H1 (cell line): ENCODE results near the gene MACROD2. TPM values are rescaled to one million over a fixed set of nuclear protein-coding genes. Genes with fewer than 3 reads are reported as not detected.

Source experiments
- CTCF ChIA-PET: fragments of 300-600 bp; sonication (Branson Sonifier 250); formaldehyde crosslinking; loops from one replicate; lab custom pipeline; 2021; ENCODE audit not compliant: partially characterized antibody; lab: Charles Lee
- POLR2A ChIA-PET: fragments of 300-600 bp; sonication (Branson Sonifier 250); formaldehyde crosslinking; loops from one replicate; lab custom pipeline; 2021; ENCODE audit warnings: inconsistent platforms; ENCODE audit not compliant: partially characterized antibody; lab: Charles Lee
- DNase-seq, 2 experiments: peaks; one replicate each; pipeline versions ENCODE4 v3.0.0 to v3.0.0-alpha.2; 2010 to 2022; ENCODE audit warnings: low spot score in 2 of 2, low read depth in 1 of 2, mixed read lengths in 1 of 2
- FAIRE-seq: peaks from 2 replicates; lab custom pipeline; 2011; peaks lifted over from hg19 to GRCh38; lab: Jason Lieb, UNC
- H2AFZ ChIP-seq: 2 replicates; pipeline ENCODE4 v1.8.1; 2012; ENCODE audit warnings: low read length, inconsistent platforms
- H2AK5ac ChIP-seq: 2 replicates; pipeline ENCODE4 v1.6.1; 2013; ENCODE audit warnings: low read depth, low read length
- H2BK120ac ChIP-seq: replicated peaks from 2 replicates; pipeline ENCODE3; 2013; ENCODE audit warnings: low read depth, low read length, inconsistent platforms
- H2BK12ac ChIP-seq: 2 replicates; pipeline ENCODE4 v1.6.1; 2013; ENCODE audit warnings: low read depth, low read length
- H2BK15ac ChIP-seq: 2 replicates; pipeline ENCODE4 v1.6.1; 2013; ENCODE audit warnings: low read length
- H2BK20ac ChIP-seq: 2 replicates; pipeline ENCODE4 v1.6.1; 2013; ENCODE audit warnings: low read length
- H2BK5ac ChIP-seq: 2 replicates; pipeline ENCODE4 v1.6.1; 2013; ENCODE audit warnings: low read depth, low read length
- H3K14ac ChIP-seq: 2 replicates; pipeline ENCODE4 v1.6.1; 2013; ENCODE audit warnings: inconsistent platforms; ENCODE audit not compliant: insufficient read length
- H3K18ac ChIP-seq: 2 replicates; pipeline ENCODE4 v1.6.1; 2013; ENCODE audit warnings: low read length; ENCODE audit errors: extremely low read depth
- H3K23ac ChIP-seq: 2 replicates; pipeline ENCODE4 v1.6.1; 2013; ENCODE audit warnings: inconsistent platforms; ENCODE audit not compliant: insufficient read length
- H3K23me2 ChIP-seq: 2 replicates; pipeline ENCODE4 v1.6.1; 2013; ENCODE audit warnings: low read depth, low read length
- H3K27ac ChIP-seq: 2 replicates; pipeline ENCODE4 v1.6.1; 2011; ENCODE audit warnings: low read depth, low read length, inconsistent platforms
- H3K27me3 ChIP-seq, 4 experiments: replicated peaks in 1 of 4; 1 replicate in 1 of 4; 2 replicates in 3 of 4; pipeline versions ENCODE4 v1.6.1 to v1.8.1; 2011 to 2013; ENCODE audit warnings: low read length in 3 of 4, mild to moderate bottlenecking in 3 of 4, inconsistent platforms in 2 of 4, mixed read lengths in 2 of 4, moderate library complexity in 1 of 4; ENCODE audit not compliant: control insufficient read depth in 3 of 4, insufficient read depth in 3 of 4; ENCODE audit errors: extremely low read depth in 1 of 4
- H3K36me3 ChIP-seq, 4 experiments: 2 replicates each; pipeline versions ENCODE4 v1.6.1 to v1.8.1; 2011 to 2013; ENCODE audit warnings: mild to moderate bottlenecking in 4 of 4, low read length in 3 of 4, moderate library complexity in 2 of 4, control low read depth in 1 of 4, inconsistent platforms in 1 of 4; ENCODE audit not compliant: insufficient read depth in 4 of 4, control insufficient read depth in 2 of 4
- H3K4ac ChIP-seq: replicated peaks from 2 replicates; pipeline ENCODE3; 2013; ENCODE audit warnings: low read length, low read depth, mixed read lengths, inconsistent platforms; ENCODE audit not compliant: insufficient read length
- H3K4me1 ChIP-seq, 4 experiments: replicated peaks in 1 of 4; 1 replicate in 1 of 4; 2 replicates in 3 of 4; pipeline versions ENCODE4 v1.6.1 to v1.8.1; 2011 to 2013; ENCODE audit warnings: low read length in 3 of 4, inconsistent platforms in 2 of 4, mixed read lengths in 1 of 4; ENCODE audit not compliant: insufficient read depth in 4 of 4, control insufficient read depth in 3 of 4
- H3K4me2 ChIP-seq, 2 experiments: 2 replicates each; pipeline versions ENCODE4 v1.6.1 to v1.8.1; 2011 to 2013; ENCODE audit warnings: low read depth in 2 of 2, low read length in 2 of 2, control low read depth in 1 of 2, inconsistent platforms in 1 of 2, mild to moderate bottlenecking in 1 of 2; ENCODE audit not compliant: insufficient read depth in 1 of 2
- H3K4me3 ChIP-seq, 4 experiments: fragments of 200-600, 300-600 bp in 1 of 4; sonication (generic), shearing (Covaris generic), sonication (Bioruptor Twin) in 1 of 4; 2 replicates each; pipeline versions ENCODE4 v1.5.1 to v1.8.1; 2011 to 2016; ENCODE audit warnings: low read length in 4 of 4, low read depth in 3 of 4, control low read depth in 2 of 4, inconsistent platforms in 2 of 4, mild to moderate bottlenecking in 2 of 4, mixed read lengths in 1 of 4, moderate library complexity in 1 of 4; ENCODE audit not compliant: insufficient read depth in 2 of 4; ENCODE audit errors: extremely low read depth in 1 of 4
- H3K56ac ChIP-seq: replicated peaks from 2 replicates; pipeline ENCODE3; 2013; ENCODE audit warnings: low read depth, mild to moderate bottlenecking, mixed read lengths, low read length, inconsistent platforms; ENCODE audit not compliant: insufficient read length
- H3K79me1 ChIP-seq: 2 replicates; pipeline ENCODE4 v1.6.1; 2013; ENCODE audit warnings: low read depth, low read length, control low read depth
- H3K79me2 ChIP-seq, 2 experiments: 2 replicates each; pipeline versions ENCODE4 v1.6.1 to v1.8.1; 2012 to 2013; ENCODE audit warnings: low read length in 2 of 2, mild to moderate bottlenecking in 2 of 2, inconsistent platforms in 1 of 2; ENCODE audit not compliant: insufficient read depth in 2 of 2, control insufficient read depth in 1 of 2
- H3K9ac ChIP-seq, 4 experiments: replicated peaks in 1 of 4; 1 replicate in 1 of 4; 2 replicates in 3 of 4; pipeline versions ENCODE4 v1.6.1 to v1.8.1; 2011 to 2013; ENCODE audit warnings: low read depth in 3 of 4, low read length in 3 of 4, control low read depth in 2 of 4, mild to moderate bottlenecking in 2 of 4, moderate library complexity in 2 of 4, inconsistent platforms in 1 of 4; ENCODE audit errors: extremely low read depth in 1 of 4
- H3K9me3 ChIP-seq, 2 experiments: 2 replicates each; pipeline versions ENCODE4 v1.6.1 to v1.8.1; 2012 to 2013; ENCODE audit warnings: mild to moderate bottlenecking in 2 of 2, moderate library complexity in 2 of 2, control low read depth in 1 of 2, inconsistent platforms in 1 of 2, low read depth in 1 of 2, low read length in 1 of 2, mixed read lengths in 1 of 2; ENCODE audit not compliant: insufficient read depth in 2 of 2
- H4K20me1 ChIP-seq, 2 experiments: replicated peaks in 1 of 2; 2 replicates each; pipeline versions ENCODE3 to v1.8.1; 2011 to 2013; ENCODE audit warnings: inconsistent platforms in 2 of 2, low read length in 2 of 2, mild to moderate bottlenecking in 1 of 2; ENCODE audit not compliant: insufficient read depth in 2 of 2, control insufficient read depth in 1 of 2
- H4K5ac ChIP-seq: 2 replicates; pipeline ENCODE4 v1.6.1; 2013; ENCODE audit warnings: low read length, low read depth, mixed read lengths, inconsistent platforms; ENCODE audit not compliant: insufficient read length
- H4K8ac ChIP-seq: 2 replicates; pipeline ENCODE4 v1.8.0; 2013; ENCODE audit warnings: mild to moderate bottlenecking, moderate library complexity, low read length, inconsistent platforms; ENCODE audit not compliant: insufficient read depth; ENCODE audit errors: extremely low read depth
- H4K91ac ChIP-seq: replicated peaks from 2 replicates; pipeline ENCODE3; 2013; ENCODE audit warnings: low read length, mixed read lengths, inconsistent platforms; ENCODE audit not compliant: insufficient read length
- BACH1 ChIP-seq: IDR thresholded peaks from 2 replicates; pipeline ENCODE4 v1.6.1; 2012; ENCODE audit warnings: low read length, improper control_type of control experiment
- CBX5 ChIP-seq: fragments of 300-800, 300-1000 bp; sonication (generic); IDR thresholded peaks from 2 replicates; pipeline ENCODE4 v1.7.1; 2016; ENCODE audit warnings: antibody characterized with exemption, low read length, low read depth
- CREB1 ChIP-seq: IDR thresholded peaks from 2 replicates; pipeline ENCODE4 v1.6.1; 2012; ENCODE audit warnings: inconsistent platforms
- HDAC6 ChIP-seq: IDR thresholded peaks from one replicate; pipeline ENCODE4 v1.7.1; 2012; ENCODE audit warnings: low read depth, mild to moderate bottlenecking, inconsistent platforms, low read length, moderate library complexity
- JUN ChIP-seq: IDR thresholded peaks from 2 replicates; pipeline ENCODE4 v1.6.1; 2011; ENCODE audit warnings: low read depth, mild to moderate bottlenecking, improper control_type of control experiment, low read length
- MAFK ChIP-seq: IDR thresholded peaks from 2 replicates; pipeline ENCODE4 v1.6.1; 2012; ENCODE audit warnings: low read depth, mild to moderate bottlenecking, improper control_type of control experiment, low read length
- POLR2A ChIP-seq, 2 experiments: IDR thresholded peaks; 1 replicate in 1 of 2; 2 replicates in 1 of 2; pipeline ENCODE4 v1.6.1; 2011; ENCODE audit warnings: low read depth in 2 of 2, low read length in 2 of 2, mild to moderate bottlenecking in 2 of 2; ENCODE audit errors: control extremely low read depth in 1 of 2
- POLR2AphosphoS5 ChIP-seq: IDR thresholded peaks from 2 replicates; pipeline ENCODE4 v1.6.1; 2011; ENCODE audit warnings: low read depth, low read length
- SP4 ChIP-seq: IDR thresholded peaks from 2 replicates; pipeline ENCODE4 v1.6.1; 2012; ENCODE audit warnings: low read length, inconsistent platforms
- SRF ChIP-seq: IDR thresholded peaks from 2 replicates; pipeline ENCODE4 v1.6.1; 2011; ENCODE audit warnings: mild to moderate bottlenecking, low read depth, low read length, moderate library complexity
- ZNF274 ChIP-seq: IDR thresholded peaks from 2 replicates; pipeline ENCODE4 v1.7.0; 2012; ENCODE audit warnings: low read length, borderline replicate concordance; ENCODE audit errors: extremely low read depth
- WGBS, 2 experiments: shearing (Covaris generic) in 1 of 2; methylation state at CpG; one replicate each; pipeline versions ENCODE4 v1.1.6 to v1.1.7; 2013 to 2015; ENCODE audit warnings: low lambda C conversion rate in 2 of 2, mixed read lengths in 2 of 2, inconsistent platforms in 1 of 2, low coverage in 1 of 2, missing lambda C conversion rate in 1 of 2; ENCODE audit not compliant: insufficient replicate concordance in 2 of 2, insufficient coverage in 1 of 2, insufficient read length in 1 of 2; ENCODE audit errors: extremely low coverage in 1 of 2, missing lambda C conversion rate in 1 of 2; 5-methylcytosine and 5-hydroxymethylcytosine counted together
- polyA plus RNA-seq, 7 experiments: library from polyadenylated mRNA; depleted of rRNA in 3 of 7; stranded (reverse) in 5 of 7; unstranded in 2 of 7; fragments of >200 nt in 5 of 7; fragments of 200-250 nt in 2 of 7; gene quantifications; 1 replicate in 5 of 7; 2 replicates in 1 of 7; 4 replicates in 1 of 7; pipeline versions ENCODE4 v1.2.1 to v1.2.3, GENCODE V29; 2011 to 2013; ENCODE audit warnings: missing spikeins in 2 of 7, mixed read lengths in 2 of 7
- total RNA-seq: library from RNA; stranded (reverse); fragmentation: NEBNext Ultra II Directional; extraction: Animal tissue kit (Norgen Biotek cat#: 25700); gene quantifications from 2 replicates; pipeline ENCODE4 v1.2.1, GENCODE V29; 2021
- TF ChIP-seq, protein P1 (sequence below): IDR thresholded peaks from 2 replicates; pipeline ENCODE4 v1.6.1; 2012; ENCODE audit warnings: low read length, inconsistent platforms

Gene MACROD2
- total and polyA plus RNA-seq, 2 of the 8 experiments (the other 6 are each of a cell fraction or from before 2014, with no cell fraction given), result 0.70 to 3.9 TPM

- Histone ChIP-seq H2BK15ac (no peak overlapping the region), H3K23me2 (no peaks in the 10 kb centered on the region; the same call in 1 of the 2 replicates), H3K27ac (no peak overlapping the region), H2BK5ac (no peak overlapping the region), H3K79me1 (no peaks in the 10 kb centered on the region), H4K91ac (no peak overlapping the region), H3K4me3 (no peak overlapping the region), H2AK5ac (no peak overlapping the region), H3K18ac (no peak overlapping the region), H3K4ac (no peak overlapping the region), H3K9ac (no peak overlapping the region), H3K9me3 (no peaks in the 10 kb centered on the region), H2BK12ac (no peak overlapping the region), H4K8ac (no peak overlapping the region), H3K14ac (no peak overlapping the region), H2BK20ac (no peak overlapping the region), H3K79me2 (no peaks in the 10 kb centered on the region), H3K4me1 (no peaks in the 10 kb centered on the region), H4K20me1 (no peaks in the 10 kb centered on the region), H2AFZ (no peak overlapping the region), H3K4me2 (no peak overlapping the region), H2BK120ac (no peak overlapping the region), H3K36me3 (no peaks in the 10 kb centered on the region), H3K56ac (no peak overlapping the region), H3K23ac (no peak overlapping the region), H3K27me3 (no peaks in the 10 kb centered on the region), H4K5ac (no peak overlapping the region)
- CTCF ChIA-PET, result no interaction called here
- 86% methylated on average over 4 of the region's 4 CpGs; no CpG with 5 or more reads in 1 of the 2 experiments for WGBS, 2 experiments
- DNase-seq (no peak), FAIRE-seq (no peak)
- POLR2A ChIA-PET, result no interaction called here
- TF ChIP-seq JUN (no peak), POLR2A (IDR thresholded peaks at IDR 0.05; ENCODE audit: control extremely low read depth in 1 of 2, low read depth in 2 of 2, low read length in 2 of 2) (no peak), SP4 (no peak), ZNF274 (no peak), HDAC6 (no peak), BACH1 (no peak), CBX5 (no peak), CREB1 (no peak), POLR2AphosphoS5 (no peak), MAFK (no peak), SRF (no peak)
- TF ChIP-seq, protein P1, sequence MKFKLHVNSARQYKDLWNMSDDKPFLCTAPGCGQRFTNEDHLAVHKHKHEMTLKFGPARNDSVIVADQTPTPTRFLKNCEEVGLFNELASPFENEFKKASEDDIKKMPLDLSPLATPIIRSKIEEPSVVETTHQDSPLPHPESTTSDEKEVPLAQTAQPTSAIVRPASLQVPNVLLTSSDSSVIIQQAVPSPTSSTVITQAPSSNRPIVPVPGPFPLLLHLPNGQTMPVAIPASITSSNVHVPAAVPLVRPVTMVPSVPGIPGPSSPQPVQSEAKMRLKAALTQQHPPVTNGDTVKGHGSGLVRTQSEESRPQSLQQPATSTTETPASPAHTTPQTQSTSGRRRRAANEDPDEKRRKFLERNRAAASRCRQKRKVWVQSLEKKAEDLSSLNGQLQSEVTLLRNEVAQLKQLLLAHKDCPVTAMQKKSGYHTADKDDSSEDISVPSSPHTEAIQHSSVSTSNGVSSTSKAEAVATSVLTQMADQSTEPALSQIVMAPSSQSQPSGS, result no peak
Measured at GRCh38 chr20:15734052-15734451, 1738.7 kb downstream of the MACROD2 start.
